GM12892 (cell line): Measurements from ENCODE around the gene SMARCB1.

Experiments
- POLR2A ChIP-seq: IDR thresholded peaks from 2 replicates; pipeline ENCODE4 v1.6.1; 2011; ENCODE audit warnings: low read depth, low read length, control low read depth
- POLR2AphosphoS5 ChIP-seq: IDR thresholded peaks from 2 replicates; pipeline ENCODE4 v1.6.1; 2011; ENCODE audit warnings: low read depth, low read length, control low read depth

DNA sequence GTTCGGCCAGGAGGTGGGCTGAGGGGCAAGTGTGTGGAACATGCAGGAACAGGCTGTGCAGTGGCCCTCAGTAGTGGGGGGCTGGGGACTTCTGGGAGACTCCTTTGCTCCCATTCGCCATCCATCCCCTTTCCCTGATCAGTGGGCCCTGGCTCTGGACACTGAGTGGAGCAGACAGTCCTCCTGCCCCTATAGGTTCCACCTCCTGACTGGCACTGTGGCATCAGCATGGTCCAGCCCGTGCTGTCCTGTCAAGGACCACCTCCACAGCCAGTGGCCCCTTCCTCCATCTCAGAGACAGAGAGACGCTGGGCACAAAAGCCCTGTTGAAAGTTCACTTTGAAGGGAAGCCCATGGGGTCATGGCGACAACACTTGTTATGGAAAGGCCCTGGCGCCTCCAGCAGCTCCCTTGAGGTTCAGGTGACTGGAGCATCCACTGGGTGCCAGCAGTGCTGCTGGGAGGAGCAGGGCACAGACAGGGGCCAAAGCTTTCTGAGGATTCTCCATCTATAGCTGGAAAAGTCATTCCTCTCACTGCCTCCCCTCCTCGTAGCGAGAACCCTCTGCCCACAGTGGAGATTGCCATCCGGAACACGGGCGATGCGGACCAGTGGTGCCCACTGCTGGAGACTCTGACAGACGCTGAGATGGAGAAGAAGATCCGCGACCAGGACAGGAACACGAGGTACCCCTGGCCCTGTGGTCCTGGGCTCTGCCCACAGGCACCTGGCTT, 46.4 kb downstream of the SMARCB1 start:
- TF ChIP-seq POLR2A = no peak
- TF ChIP-seq POLR2AphosphoS5 = no peak
